Measurements from ENCODE around the gene HIRIP3.

Gene HIRIP3

GRCh38 chr16:29996766-29997250, 1.4 kb upstream of the HIRIP3 start:
- DNase-seq: no peak

- peak; percentile 97 to 98 for DNase-seq
These were observed 721 bp upstream of the HIRIP3 start, which contains the start of gene INO80E for GRCh38 chr16:29995911-29996765. Gene INO80E (plus strand): TSS chr16:29996241. CDS start chr16:29996311, 70 bp downstream.

- no peak for DNase-seq
These were observed 655 bp downstream of the HIRIP3 start for GRCh38 chr16:29994600-29995323.

- DNase-seq: no peak
These were observed 1.4 kb downstream of the HIRIP3 start for GRCh38 chr16:29993903-29994599.

- DNase-seq: no peak
These were observed 2.1 kb downstream of the HIRIP3 start for GRCh38 chr16:29993191-29993902.

- DNase-seq: no peak
These were observed 3.0 kb downstream of the HIRIP3 start for GRCh38 chr16:29992344-29992967.

GRCh38 chr16:29991571-29991904, 3.9 kb downstream of the HIRIP3 start:
- DNase-seq: no peak

GRCh38 chr16:29990883-29991570, 4.4 kb downstream of the HIRIP3 start:
- no peak for DNase-seq

- no peak for DNase-seq
These were observed 5.4 kb downstream of the HIRIP3 start for GRCh38 chr16:29990034-29990433.

- no peak for DNase-seq
These were observed 6.1 kb downstream of the HIRIP3 start for GRCh38 chr16:29989111-29989858.

GRCh38 chr16:29988346-29989075, 6.9 kb downstream of the HIRIP3 start:
- no peak for DNase-seq

GRCh38 chr16:29987371-29988085, 7.9 kb downstream of the HIRIP3 start:
- no peak for DNase-seq

- DNase-seq: no peak
These were observed 8.5 kb downstream of the HIRIP3 start for GRCh38 chr16:29986931-29987330.

- DNase-seq: no peak
These were observed 9.2 kb downstream of the HIRIP3 start for GRCh38 chr16:29986231-29986630.

- DNase-seq: no peak
These were observed 10.1 kb downstream of the HIRIP3 start for GRCh38 chr16:29985271-29985811.

GRCh38 chr16:29984764-29985147, 10.7 kb downstream of the HIRIP3 start:
- no peak for DNase-seq

GRCh38 chr16:29984137-29984763, 11.2 kb downstream of the HIRIP3 start:
- DNase-seq: no peak

GRCh38 chr16:29983420-29984136, 11.8 kb downstream of the HIRIP3 start:
- DNase-seq: no peak

Data from CD4-positive, alpha-beta T cell treated with Interferon alpha-2 for 1 hour (primary cell).